ENCODE results near the gene LGALS7B.
"Not testable (repeated sequence)": the region's sequence is repeated elsewhere in the genome, so short reads cannot be mapped to it uniquely, and the experiment has no call there.

LGALS7B gene

GRCh38 chr19:38801359-38802095 lies 12.5 kb downstream of the LGALS7B start:
- DNase-seq (ENCODE audit: low spot score): no peak
- POLR2A ChIA-PET (ENCODE audit: low non-redundant PET): no interaction called here
- no peak overlapping the region for H3K27ac ChIP-seq
- CTCF ChIA-PET: no interaction called here
- TF ChIP-seq CTCF (conservative IDR thresholded peaks at IDR 0.05; ENCODE audit: low read depth): no peak

- ChIA-PET POLR2A (ENCODE audit: low non-redundant PET) (no interaction called here), CTCF (no interaction called here)
- no peak for TF ChIP-seq CTCF (conservative IDR thresholded peaks at IDR 0.05; ENCODE audit: low read depth)
- no peak for DNase-seq (ENCODE audit: low spot score)
- H3K27ac ChIP-seq: no peak overlapping the region
Observed at GRCh38 chr19:38803543-38803942, 14.5 kb downstream of the LGALS7B start.

GRCh38 chr19:38805180-38805579 lies 16.2 kb downstream of the LGALS7B start:
- POLR2A ChIA-PET (ENCODE audit: low non-redundant PET): no interaction called here
- CTCF ChIA-PET: no interaction called here
- no peak for DNase-seq (ENCODE audit: low spot score)
- peak overlapping the region; percentile 9; the same call in 1 of the 2 replicates for H3K27ac ChIP-seq
- TF ChIP-seq CTCF (conservative IDR thresholded peaks at IDR 0.05; ENCODE audit: low read depth): no peak

GRCh38 chr19:38806371-38806770 lies 17.4 kb downstream of the LGALS7B start:
- no peak overlapping the region for H3K27ac ChIP-seq
- DNase-seq (ENCODE audit: low spot score): no peak
- ChIA-PET CTCF (no interaction called here), POLR2A (ENCODE audit: low non-redundant PET) (no interaction called here)
- no peak for TF ChIP-seq CTCF (conservative IDR thresholded peaks at IDR 0.05; ENCODE audit: low read depth)

- not testable (repeated sequence) for DNase-seq (ENCODE audit: low spot score); H3K27ac ChIP-seq
- ChIA-PET CTCF (interaction anchor here (0.6 kb wide), 1 partner anchor 665 kb away, joined by 3 read pairs; no protein-coding TSS in a partner anchor), POLR2A (ENCODE audit: low non-redundant PET) (interaction anchor here (0.7 kb wide), 1 partner anchor 31 kb away, joined by 5 read pairs; no protein-coding TSS in a partner anchor)
Observed at GRCh38 chr19:38807374-38808098, 18.5 kb downstream of the LGALS7B start.

- no peak for DNase-seq (ENCODE audit: low spot score)
- H3K27ac ChIP-seq: no peak overlapping the region
- no peak for TF ChIP-seq CTCF (conservative IDR thresholded peaks at IDR 0.05; ENCODE audit: low read depth)
- POLR2A ChIA-PET (ENCODE audit: low non-redundant PET): no interaction called here
- CTCF ChIA-PET: interaction anchor here (0.6 kb wide), 1 partner anchor 326 kb away, joined by 3 read pairs; no protein-coding TSS in a partner anchor
Observed at GRCh38 chr19:38808741-38809140, 19.7 kb downstream of the LGALS7B start.

Data from RWPE1 (cell line).